ENCODE measurements around the gene GFER.

DNA sequence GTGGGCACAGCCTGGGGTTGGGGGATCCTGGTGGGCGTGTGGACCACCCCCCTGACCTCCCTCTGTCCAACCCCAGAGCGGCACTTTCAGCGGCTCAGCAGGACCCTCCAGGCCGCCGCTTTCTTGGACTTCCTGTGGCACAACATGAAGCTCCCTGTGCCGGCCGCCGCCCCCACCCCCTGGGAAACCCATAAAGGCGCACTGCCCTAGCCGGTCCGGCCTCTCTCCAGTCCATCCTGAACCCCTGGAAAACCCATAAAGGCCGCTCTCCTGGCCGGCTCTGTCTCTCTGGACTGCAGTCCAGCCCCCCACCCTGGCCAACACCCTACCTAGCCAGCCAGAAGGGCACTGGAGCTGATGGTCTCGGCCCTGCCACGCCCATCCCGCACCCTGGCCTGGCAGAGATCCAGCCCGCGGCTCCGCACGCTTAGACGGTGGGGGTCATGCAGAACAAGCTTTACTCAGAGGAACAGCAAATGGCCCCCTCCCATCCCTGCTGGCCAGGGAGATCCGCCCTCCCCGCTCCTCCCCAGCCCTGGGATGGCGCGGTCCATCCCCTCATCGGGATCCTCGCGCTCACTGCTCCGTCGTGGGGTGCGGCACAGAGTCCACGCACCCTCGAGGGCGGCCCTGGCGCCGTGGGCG lies 5.4 kb upstream of the GFER start:
- TF ChIP-seq CTCF (IDR thresholded peaks at IDR 0.05), result no peak
- no peak for TF ChIP-seq POLR2A (IDR thresholded peaks at IDR 0.05)
